Ishikawa (cell line): ENCODE results near the gene SST.

Source experiments
- CEBPB ChIP-seq: IDR thresholded peaks from 2 replicates; pipeline ENCODE4 v1.6.1; 2012
- CREB1 ChIP-seq: IDR thresholded peaks from 2 replicates; pipeline ENCODE4 v1.6.1; 2012; ENCODE audit warnings: low read depth
- EGR1 ChIP-seq: IDR thresholded peaks from 2 replicates; pipeline ENCODE4 v1.6.1; 2012
- EP300 ChIP-seq: IDR thresholded peaks from 2 replicates; pipeline ENCODE4 v1.6.1; 2012; ENCODE audit warnings: borderline replicate concordance
- FOXM1 ChIP-seq: IDR thresholded peaks from 2 replicates; pipeline ENCODE4 v1.6.1; 2012; ENCODE audit warnings: low read depth, borderline replicate concordance
- NFIC ChIP-seq: IDR thresholded peaks from 2 replicates; pipeline ENCODE4 v1.6.1; 2012
- RAD21 ChIP-seq: IDR thresholded peaks from 2 replicates; pipeline ENCODE4 v1.6.1; 2012; ENCODE audit warnings: low read depth
- TAF1 ChIP-seq: IDR thresholded peaks from 2 replicates; pipeline ENCODE4 v1.6.1; 2012; ENCODE audit warnings: low read depth, mild to moderate bottlenecking
- TCF12 ChIP-seq: IDR thresholded peaks from 2 replicates; pipeline ENCODE4 v1.6.1; 2012; ENCODE audit warnings: low read depth
- TEAD4 ChIP-seq: IDR thresholded peaks from 2 replicates; pipeline ENCODE4 v1.6.1; 2012
- YY1 ChIP-seq: IDR thresholded peaks from 2 replicates; pipeline ENCODE4 v1.6.1; 2012; ENCODE audit warnings: low read depth
- ZBTB7A ChIP-seq: IDR thresholded peaks from 2 replicates; pipeline ENCODE4 v1.6.1; 2012; ENCODE audit warnings: low read depth
- TF ChIP-seq, protein P1 (sequence below): IDR thresholded peaks from 2 replicates; pipeline ENCODE4 v1.6.1; 2012
- TF ChIP-seq, protein P2 (sequence below): IDR thresholded peaks from 2 replicates; pipeline ENCODE4 v1.6.1; 2012; ENCODE audit warnings: low read depth, mild to moderate bottlenecking
- TF ChIP-seq, protein P3 (sequence below): IDR thresholded peaks from 2 replicates; pipeline ENCODE4 v1.6.1; 2012

SST gene

DNA sequence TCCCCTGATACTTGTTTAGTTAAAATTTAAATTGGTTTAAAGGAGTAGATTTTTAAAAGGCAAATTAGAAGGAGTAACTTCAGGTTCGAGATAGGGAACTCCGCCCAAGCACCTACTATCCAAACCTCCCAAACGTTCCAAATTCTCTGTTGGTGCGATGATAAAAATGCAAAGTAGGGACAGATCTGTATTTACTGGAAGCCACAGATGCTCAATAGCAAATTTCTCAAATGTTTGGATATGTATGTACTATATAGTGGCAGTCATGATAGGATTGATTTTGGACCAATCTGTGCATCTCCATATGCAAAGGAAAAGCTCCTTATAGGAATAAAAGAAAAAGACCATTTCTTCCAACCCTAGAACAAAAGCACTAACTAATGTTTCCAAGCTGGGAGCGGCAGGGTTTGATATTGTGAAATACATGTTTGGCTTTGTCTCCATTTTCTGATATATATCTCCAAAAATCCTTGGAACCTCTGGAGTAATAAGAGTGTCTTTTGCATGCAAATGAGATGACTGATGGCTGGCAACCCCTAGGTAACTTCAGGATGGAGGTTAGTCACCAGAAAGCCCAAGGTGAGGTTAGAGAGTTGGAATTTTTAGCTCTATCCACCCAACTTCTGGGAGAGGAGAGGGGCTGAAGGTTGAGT, 16.6 kb upstream of the SST start:
- TF ChIP-seq RAD21 (no peak), TAF1 (no peak), ZBTB7A (no peak), YY1 (no peak), NFIC (no peak), EP300 (no peak), FOXM1 (no peak), TCF12 (no peak), CEBPB (no peak), EGR1 (no peak), CREB1 (no peak), TEAD4 (no peak)
- TF ChIP-seq, protein P1, sequence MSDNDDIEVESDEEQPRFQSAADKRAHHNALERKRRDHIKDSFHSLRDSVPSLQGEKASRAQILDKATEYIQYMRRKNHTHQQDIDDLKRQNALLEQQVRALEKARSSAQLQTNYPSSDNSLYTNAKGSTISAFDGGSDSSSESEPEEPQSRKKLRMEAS = no peak
- TF ChIP-seq, protein P2, sequence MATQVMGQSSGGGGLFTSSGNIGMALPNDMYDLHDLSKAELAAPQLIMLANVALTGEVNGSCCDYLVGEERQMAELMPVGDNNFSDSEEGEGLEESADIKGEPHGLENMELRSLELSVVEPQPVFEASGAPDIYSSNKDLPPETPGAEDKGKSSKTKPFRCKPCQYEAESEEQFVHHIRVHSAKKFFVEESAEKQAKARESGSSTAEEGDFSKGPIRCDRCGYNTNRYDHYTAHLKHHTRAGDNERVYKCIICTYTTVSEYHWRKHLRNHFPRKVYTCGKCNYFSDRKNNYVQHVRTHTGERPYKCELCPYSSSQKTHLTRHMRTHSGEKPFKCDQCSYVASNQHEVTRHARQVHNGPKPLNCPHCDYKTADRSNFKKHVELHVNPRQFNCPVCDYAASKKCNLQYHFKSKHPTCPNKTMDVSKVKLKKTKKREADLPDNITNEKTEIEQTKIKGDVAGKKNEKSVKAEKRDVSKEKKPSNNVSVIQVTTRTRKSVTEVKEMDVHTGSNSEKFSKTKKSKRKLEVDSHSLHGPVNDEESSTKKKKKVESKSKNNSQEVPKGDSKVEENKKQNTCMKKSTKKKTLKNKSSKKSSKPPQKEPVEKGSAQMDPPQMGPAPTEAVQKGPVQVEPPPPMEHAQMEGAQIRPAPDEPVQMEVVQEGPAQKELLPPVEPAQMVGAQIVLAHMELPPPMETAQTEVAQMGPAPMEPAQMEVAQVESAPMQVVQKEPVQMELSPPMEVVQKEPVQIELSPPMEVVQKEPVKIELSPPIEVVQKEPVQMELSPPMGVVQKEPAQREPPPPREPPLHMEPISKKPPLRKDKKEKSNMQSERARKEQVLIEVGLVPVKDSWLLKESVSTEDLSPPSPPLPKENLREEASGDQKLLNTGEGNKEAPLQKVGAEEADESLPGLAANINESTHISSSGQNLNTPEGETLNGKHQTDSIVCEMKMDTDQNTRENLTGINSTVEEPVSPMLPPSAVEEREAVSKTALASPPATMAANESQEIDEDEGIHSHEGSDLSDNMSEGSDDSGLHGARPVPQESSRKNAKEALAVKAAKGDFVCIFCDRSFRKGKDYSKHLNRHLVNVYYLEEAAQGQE = no peak
- TF ChIP-seq, protein P3, sequence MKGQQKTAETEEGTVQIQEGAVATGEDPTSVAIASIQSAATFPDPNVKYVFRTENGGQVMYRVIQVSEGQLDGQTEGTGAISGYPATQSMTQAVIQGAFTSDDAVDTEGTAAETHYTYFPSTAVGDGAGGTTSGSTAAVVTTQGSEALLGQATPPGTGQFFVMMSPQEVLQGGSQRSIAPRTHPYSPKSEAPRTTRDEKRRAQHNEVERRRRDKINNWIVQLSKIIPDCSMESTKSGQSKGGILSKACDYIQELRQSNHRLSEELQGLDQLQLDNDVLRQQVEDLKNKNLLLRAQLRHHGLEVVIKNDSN = no peak

DNA sequence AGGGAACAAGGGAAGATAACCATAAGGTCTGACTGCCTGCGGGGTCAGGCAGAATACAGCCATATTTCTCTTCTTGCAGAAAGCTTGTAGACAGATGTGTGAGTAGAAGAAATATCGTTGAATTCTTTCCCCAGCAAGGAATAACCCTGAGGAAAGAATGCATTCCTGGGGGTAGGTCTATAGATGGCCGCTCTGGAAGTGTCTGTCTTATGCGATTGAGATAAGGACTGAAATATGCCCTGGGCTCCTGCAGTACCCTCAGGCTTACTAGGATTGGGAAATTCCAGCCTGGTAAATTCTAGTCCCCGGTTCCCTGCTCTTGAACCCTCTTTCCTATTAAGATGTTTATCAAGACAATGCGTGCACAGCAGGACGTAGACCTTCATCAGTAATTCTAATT, 15.8 kb upstream of the SST start:
- TF ChIP-seq, protein P3 = no peak
- TF ChIP-seq, protein P2 = no peak
- TF ChIP-seq NFIC = no peak
- TF ChIP-seq EGR1 = no peak
- no peak for TF ChIP-seq TEAD4

DNA sequence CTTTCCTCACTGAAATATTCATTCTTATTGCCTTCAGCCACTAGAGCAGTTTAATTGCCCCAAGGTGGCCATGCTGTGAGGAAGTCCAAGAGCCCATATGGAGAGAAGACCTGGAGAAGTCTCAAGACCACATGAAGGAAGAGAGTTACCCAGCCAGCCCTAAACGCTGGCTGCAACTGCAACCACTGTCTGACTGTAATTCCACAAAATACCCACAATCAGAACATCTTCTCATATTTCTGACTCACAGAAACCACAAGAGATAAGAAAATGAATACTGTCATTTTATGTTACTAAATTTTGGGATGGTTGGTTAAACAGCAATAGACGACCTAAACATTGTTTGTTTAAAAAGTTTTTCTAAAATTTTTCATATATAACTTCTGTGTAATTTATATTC, 14.7 kb upstream of the SST start:
- TF ChIP-seq, protein P1 = no peak

DNA sequence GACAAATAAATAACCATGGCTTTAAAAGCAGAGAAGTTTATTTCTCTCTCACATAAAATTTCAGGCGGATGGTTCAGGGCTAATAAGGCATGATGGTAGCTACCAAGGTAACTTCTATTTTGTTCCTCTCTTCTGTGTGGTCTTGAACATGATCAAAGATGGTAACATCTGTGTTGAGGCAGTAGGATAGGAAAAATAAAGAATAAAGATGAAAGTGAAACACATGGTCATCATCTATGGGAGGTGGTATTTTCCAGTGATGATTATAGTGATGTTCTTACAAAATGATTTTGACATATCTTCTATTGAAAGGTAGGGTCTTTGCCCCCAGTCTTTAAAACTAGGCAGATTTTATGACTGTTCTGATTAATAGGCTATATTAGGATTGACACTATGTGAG, 14.2 kb upstream of the SST start:
- TF ChIP-seq, protein P3 = no peak
- no peak for TF ChIP-seq RAD21

DNA sequence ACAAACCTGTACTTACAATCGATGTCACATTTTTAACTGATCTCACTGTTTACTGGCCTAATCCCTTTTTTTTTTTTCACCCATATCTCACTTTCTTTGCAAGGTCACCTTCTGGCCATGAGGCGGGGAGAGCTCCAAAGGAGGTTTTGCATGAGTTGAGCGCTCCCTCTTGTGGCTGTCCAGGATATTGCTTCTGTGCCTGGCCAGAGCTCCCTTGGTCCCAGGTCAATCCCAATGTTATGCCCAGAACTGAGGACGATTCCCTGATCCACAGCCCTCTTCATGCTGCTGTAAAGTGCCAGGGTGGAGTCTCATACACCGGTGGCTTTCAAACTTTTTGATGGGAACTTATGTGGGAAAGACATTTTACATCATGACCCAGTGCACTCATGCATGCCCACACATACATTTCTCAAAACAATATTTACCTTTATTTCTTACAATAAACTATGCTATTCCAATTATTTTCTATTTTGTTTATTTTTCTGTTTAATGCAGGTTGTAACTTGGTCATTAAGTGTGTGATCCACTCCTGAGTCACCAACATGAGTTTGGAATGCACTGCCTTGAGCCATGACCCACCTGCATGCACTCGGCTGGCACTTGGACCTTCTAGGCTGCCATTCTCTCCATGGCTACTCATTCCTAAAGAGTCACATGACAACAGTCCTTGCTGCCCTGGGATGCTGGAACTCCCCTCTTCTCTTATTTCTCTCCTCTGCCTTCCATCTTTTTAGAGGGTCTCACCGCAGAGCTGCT, 9.6 kb upstream of the SST start:
- no peak for TF ChIP-seq NFIC
- no peak for TF ChIP-seq TAF1
- TF ChIP-seq TEAD4 = no peak
- no peak for TF ChIP-seq CREB1
- TF ChIP-seq, protein P1 = no peak
- TF ChIP-seq, protein P2 = no peak
- TF ChIP-seq RAD21 = peak; percentile 95
